Endothelial cell of umbilical vein (primary cell): ENCODE results near the gene CCDC136. TPM values are rescaled to one million over a fixed set of nuclear protein-coding genes. Genes with fewer than 3 reads are reported as not detected.

Experiments used
- BruUV-seq: library from RNA; stranded (reverse); fragments of 400-500 nt; replicated peaks from 2 replicates; lab custom pipeline; 2021; lab: Mats Ljungman, UMichigan
- CTCF ChIA-PET: fragments of 300-600, 350-600 bp; sonication (Branson Sonifier 250); formaldehyde crosslinking; loops from one replicate; lab custom pipeline; 2021; ENCODE audit warnings: antibody characterized with exemption, inconsistent platforms; lab: Charles Lee
- POLR2A ChIA-PET: fragments of 300-600, 350-600 bp; sonication (Branson Sonifier 250); formaldehyde crosslinking; loops from one replicate; lab custom pipeline; 2021; ENCODE audit warnings: antibody characterized with exemption, inconsistent platforms; lab: Charles Lee
- DNase-seq: peaks from one replicate; pipeline ENCODE4 v3.0.0-alpha.2; 2011; ENCODE audit warnings: low read depth, low spot score
- FAIRE-seq: peaks from 2 replicates; lab custom pipeline; 2011; peaks lifted over from hg19 to GRCh38; lab: Jason Lieb, UNC
- H2AFZ ChIP-seq: 2 replicates; pipeline ENCODE4 v1.6.0; 2012; ENCODE audit warnings: low read depth, low read length, control low read depth, inconsistent platforms
- H3K27ac ChIP-seq: 2 replicates; pipeline ENCODE4 v1.5.1; 2011; ENCODE audit warnings: low read depth, mild to moderate bottlenecking, control low read depth, low read length, moderate library complexity; ENCODE audit not compliant: insufficient read depth
- H3K27me3 ChIP-seq, 2 experiments: 2 replicates each; pipeline versions ENCODE4 v1.6.0 to v1.6.1; 2011; ENCODE audit warnings: low read length in 2 of 2, mixed read lengths in 1 of 2; ENCODE audit not compliant: control insufficient read depth in 2 of 2, insufficient read depth in 2 of 2
- H3K36me3 ChIP-seq, 2 experiments: 2 replicates in 1 of 2; 3 replicates in 1 of 2; pipeline ENCODE4 v1.5.1; 2011; ENCODE audit warnings: low read length in 2 of 2, mild to moderate bottlenecking in 1 of 2, moderate library complexity in 1 of 2; ENCODE audit not compliant: control insufficient read depth in 2 of 2, insufficient read depth in 2 of 2; ENCODE audit errors: extremely low read depth in 1 of 2
- H3K4me1 ChIP-seq: 3 replicates; pipeline ENCODE4 v1.5.1; 2011; ENCODE audit warnings: mild to moderate bottlenecking, low read length; ENCODE audit not compliant: control insufficient read depth, insufficient read depth; ENCODE audit errors: extremely low read depth
- H3K4me2 ChIP-seq: 2 replicates; pipeline ENCODE4 v1.6.1; 2011; ENCODE audit warnings: low read length, control low read depth, mixed read lengths; ENCODE audit not compliant: insufficient read depth
- H3K4me3 ChIP-seq, 3 experiments: fragments of 200-600 bp in 1 of 3; sonication (generic), shearing (Covaris generic) in 1 of 3; replicated peaks in 1 of 3; 2 replicates each; pipeline ENCODE4 v1.5.1; 2011 to 2016; ENCODE audit warnings: control low read depth in 3 of 3, low read length in 3 of 3, mild to moderate bottlenecking in 2 of 3, inconsistent platforms in 1 of 3, low read depth in 1 of 3, moderate library complexity in 1 of 3; ENCODE audit not compliant: insufficient read depth in 1 of 3
- H3K79me2 ChIP-seq: 2 replicates; pipeline ENCODE4 v1.6.0; 2012; ENCODE audit warnings: low read length, inconsistent platforms; ENCODE audit not compliant: control insufficient read depth, insufficient read depth
- H3K9ac ChIP-seq: replicated peaks from 2 replicates; pipeline ENCODE3; 2011; ENCODE audit warnings: low read length, control low read depth; ENCODE audit not compliant: insufficient read depth; ENCODE audit errors: extremely low read depth
- H3K9me1 ChIP-seq: replicated peaks from 3 replicates; pipeline ENCODE4 v1.6.0; 2011; ENCODE audit warnings: mild to moderate bottlenecking, low read length; ENCODE audit not compliant: control insufficient read depth, insufficient read depth; ENCODE audit errors: extremely low read depth
- H3K9me3 ChIP-seq: replicated peaks from 2 replicates; pipeline ENCODE4 v1.5.1; 2012; ENCODE audit warnings: low read length, inconsistent platforms; ENCODE audit not compliant: control insufficient read depth, insufficient read depth
- H4K20me1 ChIP-seq: replicated peaks from 2 replicates; pipeline ENCODE3; 2011; ENCODE audit warnings: mild to moderate bottlenecking, low read length; ENCODE audit not compliant: control insufficient read depth, insufficient read depth; ENCODE audit errors: extremely low read depth
- CTCF ChIP-seq, 2 donors: IDR thresholded peaks; 1 replicate in 1 of 2; 2 replicates in 1 of 2; pipeline ENCODE4 v1.5.1; 2011; ENCODE audit warnings: low read length in 2 of 2, mild to moderate bottlenecking in 2 of 2, moderate library complexity in 2 of 2, control low read depth in 1 of 2, inconsistent platforms in 1 of 2, low read depth in 1 of 2; ENCODE audit not compliant: insufficient read depth in 1 of 2; ENCODE audit errors: extremely low read depth in 1 of 2
- EZH2 ChIP-seq: IDR thresholded peaks from 2 replicates; pipeline ENCODE4 v1.6.1; 2012; ENCODE audit warnings: borderline replicate concordance, low read depth, mild to moderate bottlenecking, moderate library complexity, low read length, inconsistent platforms; ENCODE audit not compliant: severe bottlenecking
- FOS ChIP-seq: IDR thresholded peaks from 2 replicates; pipeline ENCODE4 v1.6.1; 2011; ENCODE audit warnings: mild to moderate bottlenecking, low read length, moderate library complexity, borderline replicate concordance; ENCODE audit not compliant: insufficient read depth
- GATA2 ChIP-seq: IDR thresholded peaks from 2 replicates; pipeline ENCODE4 v1.7.0; 2011; ENCODE audit warnings: low read depth, mild to moderate bottlenecking, moderate library complexity, mixed read lengths, low read length; ENCODE audit not compliant: insufficient read length, insufficient read depth
- JUN ChIP-seq: IDR thresholded peaks from 2 replicates; pipeline ENCODE4 v1.6.1; 2011; ENCODE audit warnings: borderline replicate concordance, low read depth; ENCODE audit not compliant: insufficient read length, insufficient read depth
- MAX ChIP-seq: IDR thresholded peaks from 2 replicates; pipeline ENCODE4 v1.6.1; 2011; ENCODE audit not compliant: insufficient read depth, insufficient read length
- MYC ChIP-seq: IDR thresholded peaks from one replicate; pipeline ENCODE4 v1.6.1; 2011; ENCODE audit warnings: mild to moderate bottlenecking, low read depth, low read length
- POLR2A ChIP-seq: IDR thresholded peaks from 2 replicates; pipeline ENCODE4 v1.6.1; 2012; ENCODE audit warnings: low read depth, mild to moderate bottlenecking, control low read depth, low read length
- POLR2AphosphoS5 ChIP-seq: IDR thresholded peaks from 2 replicates; pipeline ENCODE4 v1.6.1; 2012; ENCODE audit warnings: low read depth, mild to moderate bottlenecking, control low read depth, low read length, moderate library complexity; ENCODE audit not compliant: insufficient read depth
- dilution Hi-C: fragments of 300-500 bp; cut with MboI; formaldehyde crosslinking; loops from one replicate; pipeline ENCODE4 v1.15.0; 2019; ENCODE audit warnings: low sequenced_read_pairs; ENCODE audit not compliant: extremely low pct_ligation_motif_present
- intact Hi-C: fragments of 100-400 bp; cut with micrococcal nuclease; formaldehyde crosslinking; loops from one replicate; pipeline ENCODE4 v1.10.0; 2022
- polyA plus RNA-seq, 4 experiments: library from polyadenylated mRNA; depleted of rRNA in 3 of 4; stranded (reverse) in 3 of 4; unstranded in 1 of 4; fragments of >200 nt; gene quantifications; 2 replicates each; pipeline versions ENCODE4 v1.2.1 to v1.2.3, GENCODE V29; 2011 to 2012; ENCODE audit warnings: missing spikeins in 1 of 4
- total RNA-seq: library from RNA; stranded (reverse); gene quantifications from 2 replicates; pipeline ENCODE4 v1.2.3, GENCODE V29; 2021

The CCDC136 gene
- total and polyA plus RNA-seq, 2 donors (not counting 3 experiments of a cell fraction or from before 2014, with no cell fraction given) = 1.8 to 3.3 TPM

GRCh38 chr7:128781851-128782250 lies 9.9 kb upstream of the CCDC136 start:
- dilution Hi-C loops (no loop called here), intact Hi-C loops (no loop called here)
- BruUV-seq = no TSS peak
- H2AFZ ChIP-seq = no peak overlapping the region
- H3K9ac ChIP-seq = no peak overlapping the region
- no peaks in the 10 kb centered on the region for H3K4me1 ChIP-seq
- H3K9me1 ChIP-seq = no peaks in the 10 kb centered on the region
- no peaks in the 10 kb centered on the region for H3K36me3 ChIP-seq
- H4K20me1 ChIP-seq = no peaks in the 10 kb centered on the region
- no peak for FAIRE-seq
- H3K79me2 ChIP-seq = no peaks in the 10 kb centered on the region
- peaks cover 3% of the 10 kb centered on the region for H3K9me3 ChIP-seq
- H3K27ac ChIP-seq = no peak overlapping the region
- DNase-seq = no peak
- H3K4me3 ChIP-seq = no peak overlapping the region
- H3K27me3 ChIP-seq = peaks cover 6 to 9% of the 10 kb centered on the region in 2 experiments
- ChIA-PET CTCF (interaction anchor here (1.0 to 2.1 kb wide), 5 partner anchors 9 to 42 kb away, joined by 3 to 5 read pairs (median 3); no protein-coding TSS in a partner anchor), POLR2A (no interaction called here)
- TF ChIP-seq MAX (no peak), MYC (no peak), POLR2AphosphoS5 (no peak), CTCF (IDR thresholded peaks at IDR 0.05; ENCODE audit: extremely low read depth in 1 of 2, insufficient read depth in 1 of 2, low read depth in 1 of 2, low read length in 2 of 2) (no peak), FOS (no peak), JUN (no peak), POLR2A (no peak), EZH2 (no peak), GATA2 (no peak)
- no peak overlapping the region for H3K4me2 ChIP-seq
